GM12878 (cell line): ENCODE data around the gene RHEBL1. TPM values are rescaled to one million over a fixed set of nuclear protein-coding genes. Genes with fewer than 3 reads are reported as not detected.

Source experiments
- ATAC-seq: fragments of 200-7000 bp; cut with Tn5 transposase; 3 replicates; pipeline ENCODE4 v1.9.1; 2020; ENCODE audit warnings: mild to moderate bottlenecking, moderate library complexity
- BruUV-seq: library from RNA; stranded (reverse); fragments of 400-500 nt; replicated peaks from 2 replicates; lab custom pipeline; 2021; lab: Mats Ljungman, UMichigan
- CTCF ChIA-PET: fragments of 300-600 bp; sonication (Branson Sonifier 250); formaldehyde crosslinking; extraction: SDS; loops from one replicate; lab custom pipeline; 2021; ENCODE audit warnings: inconsistent platforms; lab: Yijun Ruan, JAX
- POLR2A ChIA-PET: fragments of 350-600 bp; formaldehyde crosslinking; extraction: SDS; loops from one replicate; lab custom pipeline; 2021; ENCODE audit warnings: inconsistent platforms; lab: Charles Lee
- RAD21 ChIA-PET: fragments of 300-600 bp; sonication (Branson Sonifier 250); formaldehyde crosslinking; loops from one replicate; lab custom pipeline; 2023; ENCODE audit warnings: antibody characterized with exemption; ENCODE audit not compliant: unreplicated experiment; lab: Charles Lee
- SMC1A ChIA-PET: fragments of 300-600 bp; sonication (Branson Sonifier 250); formaldehyde crosslinking; loops from one replicate; lab custom pipeline; 2023; ENCODE audit not compliant: unreplicated experiment, uncharacterized antibody; lab: Charles Lee
- DNase-seq: peaks from one replicate; pipeline ENCODE4 v3.0.0-alpha.2; 2011; ENCODE audit warnings: low read depth, low spot score
- FAIRE-seq: peaks from 3 replicates; lab custom pipeline; 2011; peaks lifted over from hg19 to GRCh38; lab: Jason Lieb, UNC
- H2AFZ ChIP-seq: 2 replicates; pipeline ENCODE4 v1.6.0; 2011; ENCODE audit warnings: low read depth, low read length, control low read depth; ENCODE audit not compliant: control insufficient read depth
- H3K27ac ChIP-seq: 2 replicates; pipeline ENCODE4 v1.5.1; 2011; ENCODE audit warnings: control low read depth; ENCODE audit not compliant: control insufficient read depth, insufficient read depth
- H3K27me3 ChIP-seq, 2 experiments: replicated peaks in 1 of 2; 2 replicates each; pipeline versions ENCODE4 v1.6.0 to v1.6.1; 2011; ENCODE audit warnings: low read length in 1 of 2; ENCODE audit not compliant: control insufficient read depth in 2 of 2, insufficient read depth in 2 of 2
- H3K36me3 ChIP-seq, 2 experiments: 2 replicates each; pipeline ENCODE4 v1.5.1; 2011; ENCODE audit warnings: low read length in 1 of 2; ENCODE audit not compliant: control insufficient read depth in 2 of 2, insufficient read depth in 2 of 2
- H3K4me1 ChIP-seq: 2 replicates; pipeline ENCODE4 v1.6.1; 2011; ENCODE audit warnings: mild to moderate bottlenecking, low read length, moderate library complexity, mixed read lengths; ENCODE audit not compliant: control insufficient read depth, insufficient read depth
- H3K4me2 ChIP-seq: 2 replicates; pipeline ENCODE4 v1.6.0; 2011; ENCODE audit warnings: control low read depth; ENCODE audit not compliant: control insufficient read depth, insufficient read depth
- H3K4me3 ChIP-seq: fragments of 200-600 bp; sonication (generic); 2 replicates; pipeline ENCODE4 v1.5.1; 2016
- H3K79me2 ChIP-seq: 2 replicates; pipeline ENCODE4 v1.6.0; 2011; ENCODE audit warnings: low read length; ENCODE audit not compliant: control insufficient read depth, insufficient read depth
- H3K9ac ChIP-seq: 2 replicates; pipeline ENCODE4 v1.8.0; 2011; ENCODE audit warnings: low read length, control low read depth, mixed read lengths; ENCODE audit not compliant: control insufficient read depth, insufficient read depth
- H3K9me3 ChIP-seq: replicated peaks from 3 replicates; pipeline ENCODE4 v1.5.1; 2011; ENCODE audit warnings: mild to moderate bottlenecking, low read length; ENCODE audit not compliant: control insufficient read depth, insufficient read depth
- H4K20me1 ChIP-seq: 2 replicates; pipeline ENCODE4 v1.6.0; 2011; ENCODE audit not compliant: control insufficient read depth, insufficient read depth
- CBFB ChIP-seq: IDR thresholded peaks from 2 replicates; pipeline ENCODE4 v1.6.1; 2016; ENCODE audit warnings: antibody characterized with exemption, low read depth
- HCFC1 ChIP-seq: fragments of 150-350 bp; IDR thresholded peaks from 2 replicates; pipeline ENCODE4 v1.6.1; 2014; ENCODE audit warnings: low read length
- SP1 ChIP-seq: IDR thresholded peaks from one replicate; pipeline ENCODE4 v1.6.1; 2011; ENCODE audit warnings: low read depth, low read length
- SRF ChIP-seq, 2 experiments: IDR thresholded peaks; 2 replicates each; pipeline ENCODE4 v1.6.1; 2011; ENCODE audit warnings: low read depth in 2 of 2, low read length in 2 of 2, mild to moderate bottlenecking in 1 of 2, moderate library complexity in 1 of 2
- ZBTB4 ChIP-seq: fragments of 450-650 bp; formaldehyde crosslinking; IDR thresholded peaks from 2 replicates; pipeline ENCODE4 v1.4.0; 2022; ENCODE audit warnings: mild to moderate bottlenecking, moderate library complexity
- ZNF217 ChIP-seq: fragments of 450-650 bp; IDR thresholded peaks from 2 replicates; pipeline ENCODE4 v1.6.1; 2017; ENCODE audit warnings: antibody characterized with exemption, mild to moderate bottlenecking
- ZNF592 ChIP-seq: fragments of 450-650 bp; IDR thresholded peaks from 2 replicates; pipeline ENCODE4 v1.6.1; 2017; ENCODE audit warnings: mild to moderate bottlenecking, moderate library complexity
- WGBS: methylation state at CpG from one replicate; pipeline ENCODE4 v1.1.6; 2016; ENCODE audit warnings: low lambda C conversion rate; ENCODE audit not compliant: insufficient replicate concordance, insufficient coverage; ENCODE audit errors: missing lambda C conversion rate; 5-methylcytosine and 5-hydroxymethylcytosine counted together
- in situ Hi-C: fragments of 300-500 bp; cut with MboI; formaldehyde crosslinking; loops from 9 replicates; pipeline ENCODE4 v1.14.3; 2018; ENCODE audit warnings: mixed read lengths
- intact Hi-C: fragments of 100-400 bp; cut with micrococcal nuclease; formaldehyde crosslinking; loops from one replicate; pipeline ENCODE4 v1.14.2; 2022; ENCODE audit not compliant: unreplicated experiment
- polyA plus RNA-seq, 11 experiments: library from polyadenylated mRNA; depleted of rRNA in 4 of 11; unstranded in 6 of 11; stranded (reverse) in 5 of 11; fragments of >200 nt; fragmentation: Nextera tagmentation in 4 of 11; fragmentation: Illumina TruSeq in 1 of 11; extraction: Ambion mirVana in 4 of 11; extraction: Trizol in 1 of 11; gene quantifications; 1 replicate in 1 of 11; 2 replicates in 10 of 11; pipeline versions ENCODE4 v1.2.1 to v1.2.3, GENCODE V29; 2011 to 2016; ENCODE audit warnings: inconsistent platforms in 2 of 11, missing spikeins in 2 of 11, low read depth in 1 of 11
- total RNA-seq, 4 experiments: library from RNA; depleted of rRNA in 3 of 4; stranded (reverse); fragments of >200 nt in 3 of 4; fragmentation: Illumina TruSeq in 1 of 4; extraction: Trizol in 1 of 4; gene quantifications; 2 replicates each; pipeline versions ENCODE4 v1.2.1 to v1.2.3, GENCODE V29; 2013 to 2021

RHEBL1 gene
- total and polyA plus RNA-seq, 10 of the 15 experiments (the other 5 are each of a cell fraction or from before 2014, with no cell fraction given), result 5.9 to 18.7 (median 12.0) TPM

- no TSS peak for BruUV-seq
- no peaks in the 10 kb centered on the region for H4K20me1 ChIP-seq
- peaks cover 19 to 24% of the 10 kb centered on the region in 2 experiments for H3K36me3 ChIP-seq
- H3K27ac ChIP-seq, result no peak overlapping the region
- intact Hi-C loops, result no loop called here
- ChIA-PET SMC1A (no interaction called here), RAD21 (interaction anchor here (1.6 kb wide), 1 partner anchor 28 kb away, joined by 4 read pairs; no protein-coding TSS in a partner anchor), POLR2A (no interaction called here), CTCF (interaction anchor here (0.6 to 1.1 kb wide), 3 partner anchors 19 to 263 kb away, joined by 3 to 4 read pairs (median 3); no protein-coding TSS in a partner anchor)
- no peak overlapping the region for H2AFZ ChIP-seq
- no peak overlapping the region for H3K4me2 ChIP-seq
- DNase-seq (no peak), FAIRE-seq (no peak), ATAC-seq (no peak)
- H3K9ac ChIP-seq, result no peak overlapping the region
- H3K27me3 ChIP-seq, result no peaks in the 10 kb centered on the region
- in situ Hi-C loops, result no loop called here
- H3K4me1 ChIP-seq, result 0 out of 2 replicates have a peak, but pooled peaks cover under 1% of the 10 kb centered on the region
- WGBS, result 96% methylated on average over 12 of the region's 12 CpGs
- no peaks in the 10 kb centered on the region for H3K9me3 ChIP-seq
- H3K79me2 ChIP-seq, result no peaks in the 10 kb centered on the region
- TF ChIP-seq ZNF217 (no peak), CBFB (no peak), ZBTB4 (CRISPR knock-in tag) (no peak)
- no peak overlapping the region for H3K4me3 ChIP-seq
These were observed 45.2 kb downstream of the RHEBL1 start for GRCh38 chr12:49024543-49024942.

GRCh38 chr12:49023812-49024211, 46.0 kb downstream of the RHEBL1 start:
- Histone ChIP-seq H3K27me3 (no peaks in the 10 kb centered on the region), H3K9ac (no peak overlapping the region), H3K79me2 (no peaks in the 10 kb centered on the region), H3K36me3 (peaks cover 14 to 24% of the 10 kb centered on the region in 2 experiments), H4K20me1 (no peaks in the 10 kb centered on the region), H3K4me3 (no peak overlapping the region), H2AFZ (no peak overlapping the region), H3K4me1 (0 out of 2 replicates have a peak, but pooled peaks cover 3% of the 10 kb centered on the region), H3K4me2 (no peak overlapping the region), H3K27ac (no peak overlapping the region), H3K9me3 (no peaks in the 10 kb centered on the region)
- ChIA-PET CTCF (interaction anchor here (0.6 to 1.1 kb wide), 4 partner anchors 13 to 262 kb away, joined by 3 to 4 read pairs (median 3); no protein-coding TSS in a partner anchor), POLR2A (no interaction called here), RAD21 (interaction anchor here (1.6 kb wide), 1 partner anchor 27 kb away, joined by 4 read pairs; no protein-coding TSS in a partner anchor), SMC1A (no interaction called here)
- no peak for FAIRE-seq
- no TSS peak for BruUV-seq
- intact Hi-C loops (no loop called here), in situ Hi-C loops (no loop called here)
- WGBS, result 100% methylated on average over 2 of the region's 2 CpGs
- DNase-seq, result no peak
- no peak for ATAC-seq
- TF ChIP-seq SRF (IDR thresholded peaks at IDR 0.05; ENCODE audit: low read depth in 2 of 2, low read length in 2 of 2) (no peak), SP1 (no peak), HCFC1 (no peak), ZNF592 (no peak)
